Measurements from ENCODE around the gene C10orf67.

DNA sequence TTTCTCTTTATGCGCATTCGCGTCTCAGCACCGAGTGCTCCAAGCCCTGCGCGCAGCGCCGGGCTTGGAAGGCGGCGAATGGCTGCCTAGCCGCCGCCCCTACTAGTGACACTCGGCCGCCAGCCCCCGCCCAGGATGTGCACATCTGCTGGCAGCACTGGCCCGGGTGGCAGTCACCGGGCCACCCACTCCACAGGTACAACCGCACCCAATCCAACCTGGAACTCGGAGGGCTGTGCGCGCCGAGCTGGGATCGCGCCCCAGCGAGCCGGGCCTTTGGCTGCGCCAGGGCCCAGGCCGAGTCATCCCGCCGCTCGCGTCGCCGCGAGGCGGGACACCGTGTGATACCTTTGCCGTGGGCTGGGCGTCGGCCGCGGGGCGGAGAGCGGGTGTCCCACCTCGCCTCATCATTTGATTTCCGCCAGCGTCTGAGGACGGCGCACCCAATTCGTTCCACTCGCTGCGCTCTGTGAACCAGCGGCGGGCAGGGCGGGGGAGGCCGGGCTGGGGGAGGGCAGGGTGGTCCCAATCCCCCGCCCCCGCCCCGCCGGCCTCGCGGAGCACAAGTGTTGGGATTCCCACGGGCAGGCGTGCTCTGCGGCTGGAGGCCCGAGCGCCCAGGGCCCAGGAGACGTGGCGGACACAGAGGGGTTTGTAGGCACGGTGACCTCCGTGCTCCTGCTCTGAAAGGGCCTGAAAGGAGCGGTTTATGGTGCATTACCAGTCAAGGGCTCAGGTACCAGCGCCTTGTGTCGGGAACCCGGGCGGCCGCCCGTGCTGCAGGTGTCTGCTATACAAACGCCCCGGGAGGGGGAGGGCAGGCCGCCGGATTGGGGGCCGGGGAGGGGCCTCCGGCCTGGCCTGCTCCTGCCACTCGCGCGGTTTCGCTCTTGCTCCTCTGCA is 170.3 kb downstream of the C10orf67 start:
- TF ChIP-seq CTCF (IDR thresholded peaks at IDR 0.05 in 2 of 3, conservative IDR thresholded peaks at IDR 0.05 in 1 of 3; ENCODE audit: borderline replicate concordance in 1 of 3, insufficient read depth in 1 of 3, low read depth in 2 of 3, low read length in 2 of 3) (no peak), POLR2A (IDR thresholded peaks at IDR 0.05; ENCODE audit: borderline replicate concordance, extremely low read depth, insufficient read depth, insufficient read length) (no peak), EZH2phosphoT487 (IDR thresholded peaks at IDR 0.05; ENCODE audit: borderline replicate concordance) (no peak), POLR2AphosphoS5 (IDR thresholded peaks at IDR 0.05; ENCODE audit: low read depth, low read length) (no peak), ZNF274 (IDR thresholded peaks at IDR 0.05; ENCODE audit: low read depth, low read length) (no peak), SIN3A (IDR thresholded peaks at IDR 0.05; ENCODE audit: low read depth) (no peak)

Data from HCT116 (cell line).